Retinal pigment epithelial cell (primary cell): ENCODE results near the gene KNSTRN.

Experiments
- DNase-seq: peaks from one replicate; pipeline ENCODE4 v3.0.0-alpha.2; 2010; ENCODE audit warnings: low read depth
- H3K4me3 ChIP-seq: 2 replicates; pipeline ENCODE4 v1.5.1; 2011; ENCODE audit warnings: mild to moderate bottlenecking, low read length, control low read depth, moderate library complexity
- TF ChIP-seq, protein P1 (sequence below): conservative IDR thresholded peaks from 2 replicates; pipeline ENCODE4 v1.5.1; 2011; ENCODE audit warnings: low read depth, low read length, control low read depth, inconsistent platforms

The KNSTRN gene

DNA sequence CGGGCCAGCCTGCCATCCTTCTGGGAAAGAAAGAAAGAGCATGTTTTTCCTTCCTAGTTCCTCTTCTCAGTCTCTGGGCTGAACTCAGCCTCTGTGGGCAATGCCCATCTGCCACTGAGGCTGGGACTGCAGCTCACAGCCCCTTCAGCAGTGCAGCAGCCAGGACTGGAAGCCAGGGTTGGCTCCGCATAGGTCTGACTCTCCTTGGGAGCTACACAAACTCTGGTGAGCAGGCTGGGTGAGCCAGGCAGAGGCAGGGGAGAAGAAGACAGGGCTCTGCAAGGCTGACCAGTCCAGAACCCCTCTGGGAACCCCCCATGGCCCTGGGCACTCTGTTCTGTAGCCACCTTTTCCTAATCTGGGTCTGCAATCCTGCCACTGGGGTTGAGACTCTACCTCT, 20.9 kb upstream of the KNSTRN start:
- no peak for DNase-seq
- TF ChIP-seq, protein P1, sequence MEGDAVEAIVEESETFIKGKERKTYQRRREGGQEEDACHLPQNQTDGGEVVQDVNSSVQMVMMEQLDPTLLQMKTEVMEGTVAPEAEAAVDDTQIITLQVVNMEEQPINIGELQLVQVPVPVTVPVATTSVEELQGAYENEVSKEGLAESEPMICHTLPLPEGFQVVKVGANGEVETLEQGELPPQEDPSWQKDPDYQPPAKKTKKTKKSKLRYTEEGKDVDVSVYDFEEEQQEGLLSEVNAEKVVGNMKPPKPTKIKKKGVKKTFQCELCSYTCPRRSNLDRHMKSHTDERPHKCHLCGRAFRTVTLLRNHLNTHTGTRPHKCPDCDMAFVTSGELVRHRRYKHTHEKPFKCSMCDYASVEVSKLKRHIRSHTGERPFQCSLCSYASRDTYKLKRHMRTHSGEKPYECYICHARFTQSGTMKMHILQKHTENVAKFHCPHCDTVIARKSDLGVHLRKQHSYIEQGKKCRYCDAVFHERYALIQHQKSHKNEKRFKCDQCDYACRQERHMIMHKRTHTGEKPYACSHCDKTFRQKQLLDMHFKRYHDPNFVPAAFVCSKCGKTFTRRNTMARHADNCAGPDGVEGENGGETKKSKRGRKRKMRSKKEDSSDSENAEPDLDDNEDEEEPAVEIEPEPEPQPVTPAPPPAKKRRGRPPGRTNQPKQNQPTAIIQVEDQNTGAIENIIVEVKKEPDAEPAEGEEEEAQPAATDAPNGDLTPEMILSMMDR: no peak
- H3K4me3 ChIP-seq: no peak overlapping the region

DNA sequence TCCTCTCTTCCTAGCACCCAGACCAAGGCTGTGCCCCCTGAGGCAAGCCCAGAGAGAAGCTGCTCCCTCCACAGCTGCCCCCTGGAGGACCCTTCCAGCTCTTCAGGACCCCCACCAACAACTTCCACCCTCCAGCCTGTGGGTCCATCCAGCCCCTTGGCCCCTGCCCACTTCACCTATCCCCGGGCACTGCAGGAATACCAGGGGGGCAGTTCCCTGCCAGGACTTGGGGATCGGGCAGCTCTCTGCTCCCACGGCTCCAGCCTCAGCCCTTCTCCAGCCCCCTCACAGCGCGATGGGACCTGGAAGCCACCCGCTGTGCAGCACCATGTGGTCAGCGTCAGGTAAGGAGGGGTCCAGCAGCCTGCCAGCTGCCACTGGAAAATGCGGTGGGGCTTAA, 18.9 kb upstream of the KNSTRN start:
- no peak overlapping the region for H3K4me3 ChIP-seq
- TF ChIP-seq, protein P1: no peak
- DNase-seq: no peak

DNA sequence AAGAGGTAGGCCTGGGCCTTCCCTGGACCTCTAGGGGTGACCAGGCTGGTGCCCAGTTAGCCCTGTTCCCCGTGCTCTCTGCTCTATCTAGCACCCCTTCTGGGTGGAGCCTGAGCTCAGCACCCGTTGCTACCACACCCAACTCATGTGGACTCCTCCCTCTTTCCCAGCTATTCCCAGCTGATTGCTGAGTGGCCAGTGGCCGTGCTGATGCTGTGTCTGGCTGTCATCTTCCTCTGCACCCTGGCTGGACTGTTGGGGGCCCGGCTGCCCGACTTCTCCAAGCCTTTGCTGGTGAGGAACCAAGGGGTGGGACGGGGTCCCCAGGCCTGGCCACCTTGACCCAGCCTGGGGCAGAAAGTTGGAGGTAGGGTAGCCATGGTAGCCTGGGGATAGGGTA, 18.3 kb upstream of the KNSTRN start:
- TF ChIP-seq, protein P1: no peak
- no peak overlapping the region for H3K4me3 ChIP-seq
- DNase-seq: no peak

DNA sequence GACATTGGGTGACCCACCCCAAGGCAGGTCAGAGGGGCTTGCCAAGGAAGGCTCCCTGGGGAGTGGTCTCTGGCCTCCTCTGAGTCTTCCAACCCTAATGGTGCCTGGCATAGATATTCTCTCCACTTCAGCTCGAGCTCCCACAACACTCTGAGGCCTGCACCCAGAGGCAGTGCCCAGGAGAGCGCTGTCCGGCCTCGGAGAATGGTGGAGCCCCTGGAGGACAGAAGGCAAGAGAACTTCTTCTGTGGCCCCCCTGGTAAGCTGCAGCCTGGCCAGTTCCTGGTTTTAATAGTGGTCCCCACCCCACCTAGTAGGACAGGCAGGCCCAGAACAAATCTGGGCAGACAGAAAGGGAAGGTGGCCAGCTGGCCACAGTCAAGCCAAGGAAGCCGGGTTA, 17.5 kb upstream of the KNSTRN start:
- no peak for DNase-seq
- TF ChIP-seq, protein P1: no peak
- H3K4me3 ChIP-seq: no peak overlapping the region

DNA sequence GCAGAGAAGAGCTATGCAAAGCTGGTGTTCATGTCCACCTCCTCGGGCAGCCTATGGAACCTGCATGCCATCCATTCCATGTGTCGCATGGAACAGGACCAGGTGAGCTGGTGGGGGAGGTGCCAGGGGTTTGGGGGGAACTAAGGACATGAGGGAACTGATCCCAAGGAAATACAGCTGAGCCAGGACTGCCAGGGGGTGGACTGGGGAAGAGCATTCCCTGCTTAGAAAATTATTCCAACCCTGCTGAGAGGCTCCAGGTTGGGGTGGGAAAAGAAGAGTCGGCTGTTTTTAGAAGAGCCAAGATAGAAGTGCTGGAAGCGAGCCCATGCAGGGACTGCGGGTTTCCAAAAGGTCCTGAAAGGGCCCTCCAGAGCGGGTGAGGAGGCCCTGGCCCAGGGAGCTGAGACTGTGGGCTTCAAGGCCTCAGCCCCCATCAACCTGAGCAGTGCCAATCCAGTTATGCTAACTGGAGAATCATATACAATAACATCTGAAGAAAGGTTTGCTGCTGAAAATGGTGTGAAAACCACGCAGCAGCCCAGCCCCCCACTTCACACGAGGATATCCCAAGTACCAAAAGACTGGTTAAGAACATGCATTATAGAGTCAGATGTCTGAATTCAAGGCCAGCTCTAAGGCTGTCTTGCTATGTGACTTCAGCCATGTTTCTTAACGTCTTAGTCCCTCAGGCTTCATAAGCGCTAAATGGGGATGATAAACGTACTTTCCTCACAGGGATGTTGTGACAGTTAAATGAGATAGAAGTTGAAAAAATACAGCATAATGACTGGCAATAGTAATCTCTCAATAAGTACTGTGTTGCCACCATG, 16.7 kb upstream of the KNSTRN start:
- DNase-seq: no peak
- TF ChIP-seq, protein P1: no peak
- no peak overlapping the region for H3K4me3 ChIP-seq

DNA sequence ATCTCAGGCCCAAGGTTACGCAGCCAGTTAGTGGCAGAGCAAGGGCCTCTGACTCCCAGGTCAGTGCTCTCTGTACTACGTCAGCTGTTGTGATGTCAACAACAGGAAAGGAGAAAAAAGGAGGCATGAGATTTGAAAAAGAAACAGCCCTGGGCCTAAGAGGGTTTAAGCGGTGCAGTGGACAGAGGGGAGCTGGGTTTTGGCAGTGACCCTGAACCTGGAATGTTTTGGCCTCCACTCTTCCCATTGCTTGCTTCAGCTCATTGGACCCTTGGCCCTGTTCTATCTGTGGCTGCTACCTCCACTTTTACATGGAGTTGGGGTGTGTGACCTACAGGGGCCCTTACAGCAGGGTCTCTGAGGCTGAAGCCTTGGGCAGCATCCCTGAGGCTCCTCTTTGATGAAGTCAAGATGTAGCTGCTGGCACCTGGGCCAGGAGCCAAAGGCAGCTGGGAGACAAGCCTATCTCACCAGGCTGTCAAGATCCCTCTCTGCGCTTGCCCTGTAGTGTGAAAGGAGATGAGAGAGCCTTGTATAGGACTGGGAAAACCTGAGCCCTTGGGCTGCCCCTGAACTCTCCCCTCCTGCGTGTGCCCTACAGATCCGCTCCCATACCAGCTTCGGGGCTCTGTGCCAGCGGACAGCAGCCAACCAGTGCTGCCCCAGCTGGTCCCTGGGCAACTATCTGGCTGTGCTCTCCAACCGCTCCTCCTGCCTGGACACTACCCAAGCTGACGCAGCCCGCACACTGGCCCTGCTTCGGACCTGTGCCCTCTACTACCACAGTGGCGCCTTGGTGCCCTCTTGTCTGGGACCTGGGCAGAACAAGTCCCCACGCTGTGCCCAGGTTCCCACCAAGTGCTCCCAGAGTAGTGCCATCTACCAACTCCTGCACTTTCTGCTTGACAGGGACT, 15.8 kb upstream of the KNSTRN start:
- DNase-seq: no peak
- H3K4me3 ChIP-seq: no peak overlapping the region
- TF ChIP-seq, protein P1: no peak
